Keratinocyte (primary cell): ENCODE measurements around the gene INCA1. TPM values are rescaled to one million over a fixed set of nuclear protein-coding genes. Genes with fewer than 3 reads are reported as not detected.

Source experiments
- DNase-seq: peaks from one replicate; pipeline ENCODE4 v3.0.0-alpha.2; 2011; ENCODE audit warnings: low read depth, missing footprints, low spot score
- FAIRE-seq: peaks from 2 replicates; lab custom pipeline; 2011; peaks lifted over from hg19 to GRCh38; lab: Jason Lieb, UNC
- H2AFZ ChIP-seq: 2 replicates; pipeline ENCODE4 v1.6.0; 2012; ENCODE audit warnings: low read length, control low read depth, inconsistent platforms; ENCODE audit not compliant: control insufficient read depth
- H3K27ac ChIP-seq: 2 replicates; pipeline ENCODE4 v1.5.1; 2011; ENCODE audit warnings: low read length; ENCODE audit not compliant: control insufficient read depth, insufficient read depth
- H3K27me3 ChIP-seq: 3 replicates; pipeline ENCODE4 v1.6.0; 2011; ENCODE audit warnings: low read length; ENCODE audit not compliant: control insufficient read depth, insufficient read depth; ENCODE audit errors: extremely low read depth
- H3K36me3 ChIP-seq, 2 experiments: 2 replicates in 1 of 2; 3 replicates in 1 of 2; pipeline ENCODE4 v1.5.1; 2011; ENCODE audit warnings: low read length in 2 of 2, mild to moderate bottlenecking in 1 of 2; ENCODE audit not compliant: control insufficient read depth in 2 of 2, insufficient read depth in 2 of 2; ENCODE audit errors: extremely low read depth in 1 of 2
- H3K4me1 ChIP-seq: 3 replicates; pipeline ENCODE4 v1.5.1; 2011; ENCODE audit warnings: low read length; ENCODE audit not compliant: control insufficient read depth, insufficient read depth; ENCODE audit errors: extremely low read depth
- H3K4me2 ChIP-seq: 3 replicates; pipeline ENCODE4 v1.6.0; 2011; ENCODE audit warnings: low read depth, low read length; ENCODE audit not compliant: control insufficient read depth, insufficient read depth; ENCODE audit errors: extremely low read depth
- H3K4me3 ChIP-seq, 3 experiments: fragments of 200-600 bp in 1 of 3; sonication (generic) in 1 of 3; 2 replicates in 2 of 3; 3 replicates in 1 of 3; pipeline ENCODE4 v1.5.1; 2011 to 2016; ENCODE audit warnings: low read length in 3 of 3, mild to moderate bottlenecking in 3 of 3, control low read depth in 2 of 3, inconsistent platforms in 1 of 3, low read depth in 1 of 3, mixed read lengths in 1 of 3, mixed run types in 1 of 3, moderate library complexity in 1 of 3; ENCODE audit not compliant: control insufficient read depth in 2 of 3, insufficient read depth in 2 of 3; ENCODE audit errors: extremely low read depth in 1 of 3
- H3K79me2 ChIP-seq: 2 replicates; pipeline ENCODE4 v1.6.0; 2012; ENCODE audit warnings: low read length; ENCODE audit not compliant: control insufficient read depth, insufficient read depth
- H3K9ac ChIP-seq: 3 replicates; pipeline ENCODE4 v1.6.0; 2011; ENCODE audit warnings: low read length; ENCODE audit not compliant: control insufficient read depth, insufficient read depth; ENCODE audit errors: extremely low read depth
- H3K9me1 ChIP-seq: 3 replicates; pipeline ENCODE4 v1.6.0; 2011; ENCODE audit warnings: low read length; ENCODE audit not compliant: control insufficient read depth, insufficient read depth; ENCODE audit errors: extremely low read depth
- H3K9me3 ChIP-seq: 2 replicates; pipeline ENCODE4 v1.5.1; 2012; ENCODE audit warnings: low read depth, low read length; ENCODE audit not compliant: control insufficient read depth
- H4K20me1 ChIP-seq: 3 replicates; pipeline ENCODE4 v1.6.0; 2011; ENCODE audit warnings: low read length; ENCODE audit not compliant: control insufficient read depth, insufficient read depth; ENCODE audit errors: extremely low read depth
- EZH2 ChIP-seq: IDR thresholded peaks from one replicate; pipeline ENCODE4 v1.6.1; 2012; ENCODE audit warnings: inconsistent platforms, mild to moderate bottlenecking, low read length, moderate library complexity
- dilution Hi-C: fragments of 300-500 bp; cut with MboI; formaldehyde crosslinking; loops from one replicate; pipeline ENCODE4 v1.7.0; 2020; ENCODE audit warnings: low sequenced_read_pairs; ENCODE audit not compliant: extremely low pct_ligation_motif_present
- polyA plus RNA-seq, 5 experiments: library from polyadenylated mRNA; depleted of rRNA in 3 of 5; stranded (reverse) in 3 of 5; stranded (forward) in 1 of 5; unstranded in 1 of 5; fragments of >200 nt; gene quantifications; 1 replicate in 1 of 5; 2 replicates in 3 of 5; 3 replicates in 1 of 5; pipeline versions ENCODE4 v1.2.1 to v1.2.3, GENCODE V29; 2011 to 2012; ENCODE audit warnings: missing spikeins in 2 of 5, low read depth in 1 of 5, low replicate concordance in 1 of 5
- TF ChIP-seq, protein P1 (sequence below), 3 experiments: IDR thresholded peaks in 1 of 3; conservative IDR thresholded peaks in 1 of 3; optimal IDR thresholded peaks in 1 of 3; 2 replicates in 2 of 3; 3 replicates in 1 of 3; pipeline versions ENCODE3 to v1.5.1; 2011; ENCODE audit warnings: low read length in 3 of 3, mild to moderate bottlenecking in 3 of 3, moderate library complexity in 2 of 3, control low read depth in 1 of 3, inconsistent platforms in 1 of 3; ENCODE audit not compliant: insufficient read depth in 2 of 3; ENCODE audit errors: extremely low read depth in 1 of 3

The INCA1 gene
- polyA plus RNA-seq, 1 donor (not counting 4 experiments of a cell fraction or from before 2014, with no cell fraction given) = 0.21 TPM

DNA sequence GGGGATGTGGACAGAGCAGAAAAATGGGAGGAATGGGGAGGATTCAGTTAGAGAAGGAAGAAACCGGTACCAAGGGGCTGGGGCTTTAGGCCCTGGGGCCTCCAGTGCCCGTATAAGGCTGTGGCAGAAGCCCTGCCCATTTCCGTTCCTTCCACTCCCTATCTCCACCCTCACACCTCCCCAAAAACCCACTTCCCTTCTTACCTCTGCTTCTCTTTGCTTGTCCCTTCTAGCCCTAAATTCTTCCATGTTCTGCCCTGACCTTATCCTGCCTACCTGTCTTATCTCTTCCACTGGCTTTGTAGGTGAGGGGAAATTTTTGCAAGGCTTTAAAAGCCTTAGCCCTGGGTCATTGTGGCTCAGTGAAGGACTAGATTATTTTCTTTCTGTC lies 53.2 kb downstream of the INCA1 start:
- H4K20me1 ChIP-seq = peaks cover 15% of the 10 kb centered on the region
- H3K27me3 ChIP-seq = no peaks in the 10 kb centered on the region
- peak overlapping the region in 2 of 3 experiments; percentile 25 to 97 for H3K4me3 ChIP-seq
- no peak for DNase-seq
- no peak overlapping the region for H2AFZ ChIP-seq
- H3K36me3 ChIP-seq = peaks cover 27 to 34% of the 10 kb centered on the region in 2 experiments
- dilution Hi-C loops = loop anchor here (10.0 kb wide), 1 partner anchor 61 kb away; no protein-coding TSS in a partner anchor
- TF ChIP-seq, protein P1, sequence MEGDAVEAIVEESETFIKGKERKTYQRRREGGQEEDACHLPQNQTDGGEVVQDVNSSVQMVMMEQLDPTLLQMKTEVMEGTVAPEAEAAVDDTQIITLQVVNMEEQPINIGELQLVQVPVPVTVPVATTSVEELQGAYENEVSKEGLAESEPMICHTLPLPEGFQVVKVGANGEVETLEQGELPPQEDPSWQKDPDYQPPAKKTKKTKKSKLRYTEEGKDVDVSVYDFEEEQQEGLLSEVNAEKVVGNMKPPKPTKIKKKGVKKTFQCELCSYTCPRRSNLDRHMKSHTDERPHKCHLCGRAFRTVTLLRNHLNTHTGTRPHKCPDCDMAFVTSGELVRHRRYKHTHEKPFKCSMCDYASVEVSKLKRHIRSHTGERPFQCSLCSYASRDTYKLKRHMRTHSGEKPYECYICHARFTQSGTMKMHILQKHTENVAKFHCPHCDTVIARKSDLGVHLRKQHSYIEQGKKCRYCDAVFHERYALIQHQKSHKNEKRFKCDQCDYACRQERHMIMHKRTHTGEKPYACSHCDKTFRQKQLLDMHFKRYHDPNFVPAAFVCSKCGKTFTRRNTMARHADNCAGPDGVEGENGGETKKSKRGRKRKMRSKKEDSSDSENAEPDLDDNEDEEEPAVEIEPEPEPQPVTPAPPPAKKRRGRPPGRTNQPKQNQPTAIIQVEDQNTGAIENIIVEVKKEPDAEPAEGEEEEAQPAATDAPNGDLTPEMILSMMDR (optimal IDR thresholded peaks at IDR 0.05 in 1 of 3, IDR thresholded peaks at IDR 0.05 in 1 of 3, conservative IDR thresholded peaks at IDR 0.05 in 1 of 3; ENCODE audit: extremely low read depth in 1 of 3, insufficient read depth in 2 of 3, low read length in 3 of 3) = no peak
- no peak for TF ChIP-seq EZH2
- H3K27ac ChIP-seq = peak overlapping the region; percentile 91
- H3K79me2 ChIP-seq = peaks cover 65% of the 10 kb centered on the region
- peak; percentile 56 for FAIRE-seq
- peaks cover 39% of the 10 kb centered on the region for H3K4me1 ChIP-seq
- no peaks in the 10 kb centered on the region for H3K9me3 ChIP-seq
- peak overlapping the region; percentile 100 for H3K4me2 ChIP-seq
- H3K9me1 ChIP-seq = no peaks in the 10 kb centered on the region
- H3K9ac ChIP-seq = peak overlapping the region; percentile 94

DNA sequence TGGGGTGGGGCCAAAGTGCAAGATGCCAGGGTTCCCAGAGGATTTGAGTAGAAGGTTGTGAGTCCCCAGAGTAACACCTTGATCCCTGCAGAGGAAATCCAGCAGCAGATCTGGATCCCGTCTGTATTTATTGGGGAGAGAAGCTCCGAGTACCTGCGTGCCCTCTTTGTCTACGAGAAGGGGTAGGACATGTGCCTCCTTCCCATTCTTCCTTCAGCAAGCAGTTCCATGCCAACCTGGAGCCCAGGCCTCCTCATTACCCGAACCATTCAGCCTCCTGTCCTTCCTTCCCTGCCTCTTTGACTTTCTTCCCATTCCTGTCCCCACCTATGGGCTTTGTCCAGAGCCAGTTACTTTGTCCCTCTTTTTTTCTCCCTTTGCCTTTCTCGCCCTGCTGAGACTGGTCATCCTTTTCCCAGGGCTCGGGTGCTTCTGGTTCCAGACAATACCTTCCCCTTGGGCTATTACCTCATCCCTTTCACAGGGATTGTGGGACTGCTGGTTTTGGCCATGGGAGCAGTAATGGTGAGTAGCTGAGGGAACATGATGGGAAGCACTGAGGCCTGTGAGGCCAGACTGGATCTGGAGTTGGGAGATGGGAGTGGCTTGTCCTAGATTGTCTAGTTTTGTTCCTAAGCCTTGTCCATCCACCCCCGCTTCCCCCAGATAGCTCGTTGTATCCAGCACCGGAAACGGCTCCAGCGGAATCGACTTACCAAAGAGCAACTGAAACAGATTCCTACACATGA lies 54.4 kb downstream of the INCA1 start:
- Histone ChIP-seq H3K9ac (no peak overlapping the region), H3K27ac (no peak overlapping the region), H2AFZ (no peak overlapping the region)

More for the DNA sequence above, 54.4 kb downstream of the INCA1 start:
- H3K4me3 ChIP-seq = no peak overlapping the region
- no peaks in the 10 kb centered on the region for H3K9me3 ChIP-seq
- H3K4me1 ChIP-seq = peaks cover 45% of the 10 kb centered on the region
- H3K36me3 ChIP-seq = peaks cover 33 to 38% of the 10 kb centered on the region in 2 experiments
- H3K79me2 ChIP-seq = peaks cover 74% of the 10 kb centered on the region
- FAIRE-seq (no peak), DNase-seq (no peak)
- no peak overlapping the region for H3K4me2 ChIP-seq
- dilution Hi-C loops = loop anchor here (10.0 kb wide), 1 partner anchor 62 kb away; no protein-coding TSS in a partner anchor
- H3K27me3 ChIP-seq = no peaks in the 10 kb centered on the region
- no peak for TF ChIP-seq EZH2
- TF ChIP-seq, protein P1 (optimal IDR thresholded peaks at IDR 0.05 in 1 of 3, IDR thresholded peaks at IDR 0.05 in 1 of 3, conservative IDR thresholded peaks at IDR 0.05 in 1 of 3; ENCODE audit: extremely low read depth in 1 of 3, insufficient read depth in 2 of 3, low read length in 3 of 3) = no peak
- no peaks in the 10 kb centered on the region for H3K9me1 ChIP-seq
- H4K20me1 ChIP-seq = peaks cover 15% of the 10 kb centered on the region
